Fibroblast of skin of scalp (primary cell): ENCODE measurements around the gene RHO.
"Not testable (repeated sequence)": the region's sequence is repeated elsewhere in the genome, so short reads cannot be mapped to it uniquely, and the experiment has no call there.

Source experiments
- DNase-seq: peaks from one replicate; pipeline ENCODE4 v3.0.0-alpha.2; 2013

The RHO gene

DNA sequence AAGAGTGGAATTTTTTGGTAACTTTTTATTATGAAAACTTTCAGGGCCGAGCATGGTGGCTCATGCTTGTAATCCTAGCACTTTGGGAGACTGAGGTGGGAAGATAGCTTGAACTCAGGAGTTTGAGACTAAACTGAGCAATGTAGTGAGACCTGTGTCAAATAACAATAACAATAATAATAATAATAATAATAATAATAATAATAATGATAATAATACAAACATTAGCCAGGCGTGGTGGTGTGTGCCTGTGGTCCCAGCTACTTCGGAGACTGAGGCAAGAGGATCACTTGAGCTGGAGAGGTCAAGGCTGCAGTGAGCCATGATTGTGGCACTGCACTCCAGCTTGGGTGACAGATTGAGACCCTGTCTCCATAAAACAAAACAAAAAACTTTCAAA is 17.5 kb downstream of the RHO start:
- not testable (repeated sequence) for DNase-seq

DNA sequence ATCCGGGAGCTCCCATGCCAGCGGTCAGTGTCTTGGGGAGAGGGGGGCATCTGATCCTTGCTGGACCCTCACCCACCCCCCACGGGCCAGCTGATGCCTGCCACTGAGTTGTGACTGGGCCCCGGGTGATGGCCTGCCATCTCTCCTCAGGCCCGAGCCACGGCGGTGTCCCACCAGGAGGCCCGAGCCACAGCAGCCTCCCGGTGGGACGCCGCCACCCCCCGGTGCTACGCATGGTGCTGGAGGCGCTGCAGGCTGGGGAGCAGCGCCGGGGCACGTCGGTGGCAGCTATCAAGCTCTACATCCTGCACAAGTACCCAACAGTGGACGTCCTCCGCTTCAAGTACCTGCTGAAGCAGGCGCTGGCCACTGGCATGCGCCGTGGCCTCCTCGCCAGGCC is 18.8 kb downstream of the RHO start:
- no peak for DNase-seq

DNA sequence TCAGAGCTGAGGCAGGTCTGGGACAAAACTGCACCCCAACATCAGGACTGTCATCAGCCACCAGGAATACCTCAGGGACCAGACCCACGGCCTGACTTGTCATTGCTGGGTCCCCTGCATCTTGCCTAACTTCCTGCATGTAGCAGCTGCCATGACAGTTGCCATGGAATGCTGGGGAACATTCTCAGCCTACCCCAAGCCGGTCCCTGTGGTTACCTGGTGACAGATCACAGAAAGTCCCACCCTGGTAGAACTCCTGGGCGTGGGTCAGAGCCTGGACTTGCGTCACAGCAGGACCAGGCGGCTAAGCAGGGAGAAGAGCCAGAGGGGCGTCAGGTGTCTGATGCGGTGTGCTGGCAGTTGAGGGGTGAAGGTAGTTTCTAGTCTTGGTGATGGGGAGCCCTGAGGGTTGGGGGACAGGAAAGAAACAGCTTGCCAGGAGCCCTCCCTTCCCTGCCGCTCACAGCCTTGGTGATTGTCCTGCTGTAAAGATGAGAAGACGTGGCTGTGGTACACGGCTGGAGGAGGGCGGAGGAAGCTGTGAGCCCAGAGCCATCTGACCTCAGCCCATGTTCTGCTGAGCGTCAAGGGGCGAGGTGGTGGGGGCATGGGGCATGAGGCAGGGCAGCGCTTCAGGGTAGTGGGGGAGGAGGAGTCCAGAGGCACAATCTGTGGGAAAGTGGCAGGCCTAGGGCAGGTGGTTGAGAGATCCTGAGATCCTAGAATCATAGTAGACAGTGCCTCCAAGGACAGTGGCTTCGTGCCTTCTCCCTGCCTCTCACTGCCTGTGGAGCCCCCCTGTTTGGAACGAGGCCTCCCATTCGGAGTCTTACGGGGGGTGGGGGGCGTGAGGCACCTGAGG is 19.9 kb downstream of the RHO start:
- no peak for DNase-seq

DNA sequence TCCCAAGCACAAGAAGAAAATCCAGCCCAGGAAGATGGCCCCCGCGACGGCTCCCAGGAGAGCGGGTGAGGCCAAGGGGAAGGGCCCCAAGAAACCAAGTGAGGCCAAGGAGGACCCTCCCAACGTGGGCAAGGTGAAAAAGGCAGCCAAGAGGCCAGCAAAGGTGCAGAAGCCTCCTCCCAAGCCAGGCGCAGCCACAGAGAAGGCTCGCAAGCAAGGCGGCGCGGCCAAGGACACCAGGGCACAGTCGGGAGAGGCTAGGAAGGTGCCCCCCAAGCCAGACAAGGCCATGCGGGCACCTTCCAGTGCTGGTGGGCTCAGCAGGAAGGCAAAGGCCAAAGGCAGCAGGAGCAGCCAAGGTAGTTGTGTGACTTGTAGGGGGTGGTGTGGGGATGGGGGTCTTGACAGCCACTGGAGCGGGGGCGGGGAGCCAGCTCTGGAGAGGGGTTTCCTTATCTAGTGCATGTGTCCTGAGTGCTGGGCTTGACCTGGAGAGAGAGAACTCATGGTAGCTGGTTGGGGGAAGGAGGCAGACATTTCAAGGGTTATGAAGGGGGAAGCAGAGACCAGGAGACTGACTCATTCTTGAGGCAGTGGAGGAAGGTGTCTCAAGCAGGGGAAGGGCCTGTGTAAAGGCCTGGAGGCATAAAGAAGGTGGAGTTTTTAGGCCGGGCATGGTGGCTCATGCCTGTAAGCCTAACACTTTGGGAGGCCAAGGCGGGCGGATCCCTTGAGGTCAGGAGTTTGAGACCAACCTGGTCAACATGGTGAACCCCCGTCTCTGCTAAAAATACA is 20.8 kb downstream of the RHO start:
- peak; percentile 38 for DNase-seq

DNA sequence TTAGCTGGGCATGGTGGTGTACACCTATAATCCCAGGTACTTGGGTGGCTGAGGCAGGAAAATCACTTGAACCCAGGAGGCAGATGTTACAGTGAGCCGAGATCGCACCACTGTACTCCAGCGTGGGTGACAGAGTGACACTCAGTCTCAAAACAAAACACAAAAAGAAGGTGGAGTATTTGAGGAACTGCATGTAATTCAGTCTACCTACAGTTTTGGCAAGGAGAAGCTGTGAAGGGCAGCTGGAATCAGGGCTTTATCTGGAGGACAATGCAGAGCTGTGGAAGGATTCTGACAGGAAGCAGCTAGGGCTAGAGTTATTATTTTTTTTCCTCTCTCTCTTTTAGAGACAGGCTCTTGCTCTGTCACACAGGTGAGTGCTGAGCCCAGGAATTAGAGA is 21.4 kb downstream of the RHO start:
- no peak for DNase-seq

DNA sequence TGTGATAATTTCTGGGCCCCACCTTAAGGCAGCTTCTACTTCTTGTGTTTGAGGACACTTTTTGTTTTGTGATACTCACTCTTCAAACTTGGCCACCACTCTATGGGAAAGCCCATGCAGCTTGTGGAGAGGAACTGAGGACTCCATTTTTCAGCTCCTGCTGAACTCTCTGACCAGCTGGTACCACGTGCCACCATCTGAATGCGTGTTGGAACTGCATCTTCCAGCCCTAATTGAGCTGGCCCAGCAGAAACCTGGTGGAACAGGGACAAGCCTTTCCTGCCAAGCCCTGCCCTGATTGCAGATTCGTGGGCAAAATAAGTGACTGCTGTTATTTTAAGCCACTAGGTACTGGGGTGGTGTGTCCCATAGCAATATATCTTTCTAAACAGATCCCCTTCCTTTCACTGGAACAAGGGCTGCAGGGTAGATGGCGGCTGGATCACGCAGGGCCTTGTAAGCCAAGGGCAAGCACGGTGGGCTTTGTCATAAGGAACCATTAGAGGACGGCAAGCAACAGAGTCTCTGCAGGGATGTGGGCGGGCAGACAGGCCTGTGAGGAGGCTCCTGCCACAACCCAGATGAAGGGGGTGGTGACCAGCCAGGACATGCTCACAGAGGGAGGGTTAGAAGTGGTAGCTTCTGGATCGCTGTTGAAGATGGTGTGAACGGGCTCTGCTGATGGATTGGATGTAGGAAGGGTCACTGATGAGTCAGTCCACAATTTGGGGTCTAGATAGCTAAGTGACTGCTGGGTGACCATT is 24.0 kb downstream of the RHO start:
- DNase-seq = no peak

DNA sequence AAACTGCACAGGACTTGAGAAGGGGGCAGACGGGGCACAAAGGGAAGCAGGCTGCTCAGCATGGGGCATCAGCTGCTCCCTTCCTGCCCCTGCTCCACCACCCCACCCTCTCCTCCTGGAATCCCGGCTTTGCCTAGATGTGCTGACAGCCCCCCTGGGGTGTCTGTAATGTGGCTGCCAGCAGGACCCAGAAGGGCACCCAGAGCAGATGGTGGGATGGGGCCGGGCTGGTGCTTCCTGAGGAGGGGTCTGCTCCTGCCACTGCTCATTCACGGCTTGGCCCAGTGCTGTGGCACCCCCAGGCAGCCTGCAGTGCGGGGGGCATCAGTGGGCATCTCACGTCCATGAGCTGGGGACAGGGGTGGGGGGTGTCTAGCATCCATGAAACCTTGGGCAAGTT is 24.7 kb downstream of the RHO start:
- DNase-seq = peak; percentile 17

DNA sequence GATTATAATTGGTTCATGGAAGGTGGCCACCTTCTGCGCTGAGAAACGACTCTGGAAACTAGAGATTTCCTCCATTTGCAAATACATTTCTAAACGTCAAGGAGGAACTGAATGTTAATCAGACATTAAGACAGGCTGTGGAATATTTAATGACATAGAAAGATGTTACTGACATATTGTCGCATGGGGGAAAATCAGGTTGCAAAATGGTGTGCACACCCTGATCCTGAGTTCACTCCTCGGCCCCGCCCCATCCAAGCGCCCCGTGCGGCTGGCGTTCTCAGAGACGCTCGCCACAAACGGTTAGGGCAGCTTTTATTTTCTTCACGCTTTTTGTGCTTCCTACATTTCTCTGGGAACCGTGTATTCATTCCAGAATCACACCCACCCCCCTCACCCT is 25.3 kb downstream of the RHO start:
- DNase-seq = no peak

DNA sequence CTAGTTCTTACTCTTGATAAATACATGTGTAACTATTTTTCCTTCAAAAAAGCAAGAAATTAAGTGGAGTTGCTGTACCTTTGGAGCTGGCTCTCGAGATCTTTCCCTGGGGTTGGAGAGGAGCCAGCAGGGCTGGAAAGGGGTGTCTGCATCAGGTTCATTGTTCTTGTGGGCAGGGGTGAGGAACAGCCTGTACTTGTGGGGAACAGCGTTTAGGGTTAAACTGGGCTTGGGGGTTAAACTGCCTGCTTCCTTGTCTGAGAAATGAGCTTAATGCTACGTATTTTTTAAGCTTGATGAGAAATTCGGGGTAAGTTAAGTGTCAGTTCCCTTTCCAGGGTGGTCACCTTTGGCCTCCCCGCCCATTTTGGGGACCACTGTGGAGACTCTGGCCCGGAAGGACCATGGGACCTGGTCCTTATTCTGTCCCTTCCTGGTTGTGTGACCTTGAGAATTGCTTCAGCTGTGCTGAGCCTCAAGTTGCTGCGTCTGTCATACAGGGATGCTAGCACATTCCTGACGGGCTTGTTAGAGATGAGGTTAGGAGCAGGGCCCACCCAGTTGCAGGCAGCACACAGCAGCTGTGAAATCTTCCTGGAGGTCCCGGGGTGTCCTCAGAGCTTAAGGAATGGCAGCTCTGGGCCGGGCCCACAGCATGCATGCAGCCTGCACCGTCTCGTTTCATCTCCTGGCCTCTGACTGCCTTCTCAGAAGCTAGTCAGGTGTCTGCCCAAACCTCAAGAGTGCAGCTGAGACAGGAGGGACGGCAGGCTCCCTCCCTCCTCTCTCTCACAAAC is 26.1 kb downstream of the RHO start:
- peak; percentile 60 for DNase-seq

DNA sequence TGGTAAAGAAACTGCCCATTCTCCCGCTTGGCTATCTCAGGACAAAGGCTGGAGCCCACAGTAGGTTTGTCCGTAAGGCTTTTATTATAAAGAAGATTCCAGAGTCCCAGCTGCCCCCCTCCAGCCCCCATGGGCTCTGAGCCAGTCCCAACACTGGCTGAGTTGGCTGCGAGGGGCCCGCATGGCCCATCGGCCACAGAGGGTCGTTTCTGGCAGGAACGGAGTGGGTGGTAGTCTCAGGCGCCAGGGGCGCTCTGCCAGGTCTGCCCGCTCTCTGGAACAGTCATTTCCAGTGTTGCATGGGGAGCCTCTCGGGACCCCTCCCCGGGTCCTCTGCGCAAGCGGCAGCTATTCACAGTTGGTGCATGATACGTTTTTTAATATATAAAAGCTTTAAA is 26.7 kb downstream of the RHO start:
- no peak for DNase-seq

DNA sequence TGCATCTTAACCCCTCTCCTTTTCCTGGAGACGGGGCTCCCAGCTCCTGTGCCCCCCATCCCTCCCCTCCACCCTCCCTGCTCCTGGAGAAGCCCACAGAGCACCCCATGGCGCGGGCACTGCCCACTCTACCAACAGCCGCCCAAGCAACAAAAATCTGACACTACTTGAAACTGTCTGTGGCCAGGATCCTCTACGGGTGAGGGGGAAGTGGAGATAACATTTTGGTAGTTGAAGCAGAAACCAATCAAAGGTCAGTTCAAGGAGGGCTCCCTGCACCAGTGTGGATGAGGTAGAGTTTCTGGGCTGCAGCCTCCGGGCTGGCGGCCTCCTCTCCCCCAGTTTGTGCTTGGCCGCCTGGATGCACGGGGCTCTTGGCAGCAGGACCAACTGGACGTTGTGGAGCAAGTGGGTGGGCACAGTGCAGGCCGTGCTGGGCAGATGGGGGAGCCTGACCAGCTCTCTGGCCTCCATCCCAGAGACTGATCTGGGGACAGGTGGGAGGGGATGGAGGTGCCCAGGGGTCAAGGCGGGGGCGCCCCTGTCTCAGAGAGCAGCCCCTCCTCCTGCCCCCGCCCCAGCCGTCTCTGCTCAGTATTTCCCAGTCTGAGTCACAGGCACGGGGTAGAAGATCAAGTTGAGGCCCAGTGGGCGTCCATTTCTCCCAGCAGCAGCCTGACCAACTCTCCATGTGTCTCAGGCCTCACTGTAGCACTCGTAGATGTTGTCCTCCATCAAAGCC is 27.3 kb downstream of the RHO start:
- DNase-seq = no peak

DNA sequence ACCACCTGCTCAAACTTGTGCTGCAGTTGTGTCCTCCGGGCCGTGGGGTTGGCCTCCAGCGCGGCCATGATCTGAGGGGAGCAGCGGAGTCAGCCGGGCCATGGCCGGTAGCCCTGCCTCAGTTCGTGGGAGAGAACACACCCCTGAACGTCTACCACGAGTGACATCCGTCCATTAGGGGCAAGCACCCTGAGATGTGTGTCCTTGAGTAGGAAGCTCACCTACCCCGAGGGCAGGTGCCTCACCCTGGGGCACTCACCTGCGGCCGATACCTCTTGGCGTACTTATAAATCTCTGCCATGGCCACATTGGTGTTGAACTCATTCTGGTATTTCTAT is 27.9 kb downstream of the RHO start:
- DNase-seq = no peak

DNA sequence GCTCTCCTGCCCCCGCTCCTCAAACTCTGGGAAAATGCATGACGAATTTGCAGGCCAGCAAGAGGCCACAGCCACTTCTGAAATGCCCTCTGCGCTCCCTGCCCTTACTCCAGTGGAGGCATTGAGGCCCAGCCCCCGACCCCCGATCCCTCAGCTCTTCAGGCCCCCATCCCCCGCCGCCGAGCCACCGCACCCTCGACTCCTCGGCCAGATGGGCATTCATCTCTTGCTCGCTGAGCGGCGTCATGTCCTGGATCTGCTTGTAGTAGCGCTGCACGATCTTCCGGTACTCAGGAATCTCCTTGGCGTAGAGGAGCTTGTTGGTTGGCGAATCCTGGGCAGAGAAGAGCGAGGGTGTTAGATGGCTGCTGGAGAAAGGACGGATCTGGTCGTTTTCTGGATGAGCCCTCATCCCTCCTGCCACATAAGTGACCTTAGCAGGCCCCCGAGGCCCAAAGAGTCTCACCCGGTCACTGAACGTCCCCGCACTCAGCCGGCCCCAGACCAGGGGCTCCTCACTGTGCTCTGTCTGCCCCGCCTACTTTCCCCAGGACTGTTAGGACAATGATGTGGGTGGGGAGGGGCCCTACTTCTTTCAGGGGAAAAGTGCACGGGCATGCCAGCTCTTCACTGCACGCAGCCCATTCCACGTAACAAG is 28.6 kb downstream of the RHO start:
- no peak for DNase-seq

DNA sequence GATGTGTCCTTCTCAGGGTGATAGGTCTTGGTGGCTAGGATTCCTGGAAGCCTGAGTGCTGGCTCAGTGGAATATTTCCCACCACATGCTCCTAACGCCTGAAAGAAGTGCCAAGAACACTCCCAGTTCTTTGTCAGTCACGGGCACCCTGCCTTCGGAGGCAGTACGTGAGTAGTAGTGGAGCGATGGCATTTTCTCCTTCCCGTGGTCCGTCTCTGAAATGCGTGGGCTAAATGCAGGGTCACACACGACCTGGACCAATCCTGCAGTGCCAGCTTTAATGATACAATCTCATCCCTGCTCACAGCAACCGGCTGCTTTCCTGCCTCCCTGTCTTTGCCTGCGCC is 29.1 kb downstream of the RHO start:
- peak; percentile 19 for DNase-seq

DNA sequence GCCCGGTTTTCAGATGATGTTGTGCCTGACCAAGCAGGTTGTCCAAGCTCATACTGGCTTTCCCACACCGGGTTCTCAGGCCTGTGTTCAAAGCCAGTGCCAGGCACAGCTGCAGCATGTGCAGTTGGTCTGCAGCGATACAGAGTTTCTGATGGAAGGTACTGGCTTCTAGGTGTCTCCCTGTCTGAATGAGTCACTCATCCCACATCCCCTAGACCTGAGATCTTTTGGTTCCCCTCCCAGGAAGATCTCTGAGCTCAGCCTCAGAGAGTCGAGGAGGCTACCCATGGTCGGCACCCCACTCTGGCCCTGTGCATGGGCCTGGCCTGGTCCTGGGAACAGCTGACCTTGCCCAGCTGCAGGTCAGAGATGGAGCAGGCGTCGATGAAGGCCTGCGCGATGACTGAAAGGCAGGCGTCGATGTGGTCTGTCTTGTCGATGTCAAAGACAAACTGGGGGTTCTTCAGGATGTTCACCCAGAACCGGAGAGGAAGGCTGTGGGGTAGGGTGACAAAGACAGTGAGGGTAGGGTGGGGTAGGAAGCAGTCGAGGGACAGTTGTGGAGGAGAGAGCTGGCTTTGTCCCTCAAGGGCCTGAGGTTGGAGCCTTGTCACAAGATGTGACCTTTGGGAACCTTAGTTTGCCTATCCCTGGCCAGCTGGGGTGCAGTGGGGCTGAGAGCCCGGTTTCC is 29.8 kb downstream of the RHO start:
- DNase-seq = no peak

DNA sequence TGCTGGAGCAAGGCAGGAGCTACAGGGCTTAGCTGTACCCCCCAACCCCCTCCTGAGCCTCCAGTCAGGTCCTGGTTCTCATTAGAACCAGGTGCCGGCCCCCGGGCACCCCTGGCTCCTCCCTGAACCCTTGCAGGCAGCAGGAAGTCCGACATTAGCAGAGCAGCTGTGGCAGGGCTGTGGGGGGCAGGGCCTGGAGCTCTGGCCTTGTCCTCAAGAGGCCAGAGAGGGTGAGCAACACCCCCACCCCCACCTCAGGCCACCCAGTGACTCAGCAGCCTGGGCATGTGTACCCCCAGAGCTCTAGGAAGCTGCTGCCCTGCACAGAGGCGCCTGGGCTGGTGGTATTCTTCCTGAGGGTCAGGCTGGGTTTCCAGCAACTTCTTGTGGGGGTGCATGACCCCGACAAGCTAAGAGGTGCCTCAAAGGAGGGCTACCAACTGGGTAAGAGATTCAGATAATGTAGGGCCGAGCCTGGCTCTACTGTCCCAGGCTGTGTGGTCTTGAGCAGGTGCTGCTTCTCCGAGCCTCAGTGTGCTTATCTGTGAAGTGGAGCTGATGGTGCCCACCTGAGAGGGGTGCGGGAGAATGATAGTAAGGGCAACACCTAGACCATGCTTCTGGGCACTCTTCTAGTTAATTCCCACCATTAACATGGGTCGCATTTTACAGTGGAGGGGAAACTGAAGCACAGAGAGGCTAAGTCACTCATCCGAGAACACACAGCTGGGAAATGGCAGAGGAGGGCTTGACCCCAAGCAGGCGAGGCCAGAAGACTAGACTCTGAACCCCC is 30.5 kb downstream of the RHO start:
- peak; percentile 73 for DNase-seq

DNA sequence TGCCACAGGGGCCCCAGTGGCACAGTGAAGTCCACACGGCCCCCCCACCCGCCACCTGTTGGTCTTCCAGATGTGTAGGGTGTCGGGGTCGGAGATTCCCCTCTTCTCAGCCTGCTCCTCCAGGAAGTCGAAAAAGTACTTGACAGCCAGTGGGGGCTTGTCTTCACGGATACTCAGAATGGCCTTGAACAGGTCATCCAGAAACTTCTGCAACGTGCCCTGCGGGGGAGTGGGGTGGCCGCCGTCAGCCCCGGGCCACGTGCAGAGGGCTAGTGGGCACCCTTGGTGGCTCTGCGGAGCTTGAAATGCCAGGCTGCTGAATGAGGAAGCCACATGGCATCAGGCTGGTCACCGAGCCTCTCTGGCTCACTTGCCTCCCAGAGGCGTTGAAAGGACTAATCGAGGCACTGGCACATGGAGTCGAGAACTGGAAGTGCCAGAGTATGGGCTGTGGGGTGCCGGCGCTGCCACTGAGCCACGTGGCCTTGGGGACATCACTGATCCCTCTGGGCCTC is 31.2 kb downstream of the RHO start:
- no peak for DNase-seq

DNA sequence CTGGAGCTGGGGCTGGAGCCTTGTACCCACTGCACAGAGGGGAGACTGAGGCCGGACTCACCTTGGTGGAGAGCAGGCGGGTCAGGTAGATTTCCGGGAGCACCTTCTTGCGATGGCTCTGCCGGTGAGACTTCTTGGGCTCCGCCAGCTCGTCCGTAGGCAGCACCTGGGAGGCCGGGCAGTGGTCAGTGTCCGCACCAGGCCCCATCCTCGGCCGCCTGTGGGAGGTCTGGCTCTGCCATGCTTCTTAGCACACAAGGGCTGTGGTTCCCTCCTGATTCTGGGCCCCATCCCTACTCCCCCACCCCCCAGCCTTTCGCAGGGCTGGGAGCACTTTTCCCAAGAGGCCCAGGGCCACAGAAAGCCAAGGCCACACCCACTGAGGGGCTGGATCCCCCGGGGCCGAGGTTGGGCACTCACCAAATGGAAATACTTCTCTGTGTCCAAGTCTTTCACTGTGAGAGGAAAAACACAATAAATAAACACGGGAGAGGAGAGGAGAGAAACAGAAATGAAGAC is 31.9 kb downstream of the RHO start:
- peak; percentile 80 for DNase-seq

DNA sequence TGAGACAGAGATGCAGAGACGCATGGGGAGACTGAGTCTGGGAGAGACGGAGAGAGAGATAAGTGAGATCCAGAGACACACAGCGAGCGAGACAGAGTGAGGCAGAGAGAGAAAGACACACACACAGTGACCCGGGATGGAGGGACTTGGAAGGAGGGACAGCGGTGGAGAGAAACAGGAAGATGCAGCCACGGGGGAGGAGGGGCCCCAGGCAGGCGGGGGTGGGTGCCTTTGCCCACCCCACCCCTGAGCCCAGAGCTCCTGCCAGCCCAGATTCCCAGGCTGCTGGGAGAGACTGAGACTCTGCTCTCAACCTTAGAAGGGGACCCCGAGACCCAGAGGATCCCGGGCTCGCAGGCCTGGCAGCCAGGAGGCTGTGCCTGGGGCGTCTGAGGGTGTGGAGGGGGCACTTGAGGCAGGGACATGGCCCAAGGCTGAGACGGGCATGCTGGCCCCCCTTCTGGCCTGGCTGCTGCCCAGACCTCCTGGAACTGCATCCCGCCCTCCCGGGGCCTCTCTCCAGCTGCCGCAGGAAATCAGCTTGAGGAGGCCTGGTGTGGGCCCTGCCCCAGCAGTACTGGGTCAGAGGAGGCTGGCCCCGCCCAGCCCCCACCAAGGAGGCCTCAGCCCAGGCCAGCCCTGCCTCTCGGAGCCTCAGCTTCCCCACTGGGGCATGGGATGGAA is 32.6 kb downstream of the RHO start:
- DNase-seq = peak; percentile 83
